Cardiac atrium fibroblast (primary cell): ENCODE data around the gene SLC12A1. TPM values are rescaled to one million over a fixed set of nuclear protein-coding genes. Genes with fewer than 3 reads are reported as not detected.

Experiments used
- total RNA-seq: library from RNA; depleted of rRNA; stranded (reverse); fragments of >200 nt; gene quantifications from 2 replicates; pipeline ENCODE4 v1.2.3, GENCODE V29; 2015

The SLC12A1 gene
- total RNA-seq: not detected in 2 replicates

DNA sequence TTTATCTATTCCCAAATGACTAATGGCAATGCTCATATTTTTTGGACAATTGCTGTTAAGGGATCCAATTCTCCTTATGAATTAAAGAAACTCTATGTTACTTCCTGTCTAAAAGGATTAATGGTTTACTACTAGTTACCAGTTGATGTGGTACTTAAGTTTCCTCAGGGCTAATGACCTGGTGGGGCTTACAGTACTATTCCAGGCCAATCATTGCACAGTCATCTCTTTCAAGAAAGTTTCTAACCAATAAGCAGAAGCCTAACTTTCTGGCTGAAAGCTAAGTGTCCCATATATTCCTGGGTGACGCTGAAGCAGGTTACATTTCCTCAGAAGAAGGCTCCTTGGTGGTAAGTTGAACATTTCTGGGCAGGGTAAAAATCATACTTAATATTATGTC, at the start of gene SLC12A1:
Gene SLC12A1, plus strand, starts transcription at position 322 of the 400 bp plus-strand sequence. CDS start 1,418 bp downstream, outside the sequence.

DNA sequence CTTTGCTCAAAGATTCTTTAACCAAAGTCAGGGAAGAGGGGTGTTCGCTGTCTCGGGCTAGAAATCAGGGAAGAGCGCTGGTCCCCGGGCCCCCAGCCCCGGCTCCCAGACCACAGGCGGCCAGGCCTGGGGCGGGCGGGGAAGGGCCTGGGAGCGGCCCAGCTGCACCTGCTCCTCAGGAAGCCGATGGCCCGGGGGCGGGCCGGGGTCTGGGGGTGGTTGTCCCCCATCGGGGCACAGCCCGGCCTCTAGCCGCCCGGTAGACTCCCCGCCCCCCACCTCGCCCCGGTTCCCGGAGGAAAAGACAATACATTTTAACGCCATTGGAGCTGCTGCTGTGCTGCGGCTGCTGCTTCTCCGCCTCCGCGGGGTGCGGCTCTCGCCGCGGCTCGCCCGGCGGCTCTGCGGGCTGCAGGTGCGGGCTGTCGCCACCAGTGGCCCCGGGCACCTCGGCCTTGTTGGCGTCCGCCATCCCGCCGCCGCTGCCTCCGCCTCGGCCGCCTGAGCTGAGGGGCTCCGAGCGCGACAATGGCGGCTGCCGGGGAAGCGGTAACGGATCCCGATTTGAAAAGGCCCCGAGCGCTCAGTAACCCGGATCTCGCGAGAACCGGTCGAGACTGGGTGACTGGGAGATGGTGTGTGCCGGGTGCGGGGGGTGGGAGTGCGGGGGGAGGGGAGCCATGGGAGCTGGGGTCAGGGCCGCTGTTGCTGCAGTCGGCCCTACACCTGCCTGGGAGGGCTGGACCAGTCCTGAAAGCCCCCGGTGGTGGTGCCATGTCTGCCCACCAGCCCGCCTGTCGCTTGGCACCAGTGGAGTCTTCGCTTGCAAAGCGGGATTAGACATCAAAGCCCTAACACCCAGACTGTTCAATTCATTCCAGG, 28.1 kb upstream of the SLC12A1 start, which contains the start of gene MYEF2:
Gene MYEF2, minus strand, starts transcription at position 530 of the 882 bp plus-strand sequence. Its CDS starts 58 bp downstream, at position 472.

DNA sequence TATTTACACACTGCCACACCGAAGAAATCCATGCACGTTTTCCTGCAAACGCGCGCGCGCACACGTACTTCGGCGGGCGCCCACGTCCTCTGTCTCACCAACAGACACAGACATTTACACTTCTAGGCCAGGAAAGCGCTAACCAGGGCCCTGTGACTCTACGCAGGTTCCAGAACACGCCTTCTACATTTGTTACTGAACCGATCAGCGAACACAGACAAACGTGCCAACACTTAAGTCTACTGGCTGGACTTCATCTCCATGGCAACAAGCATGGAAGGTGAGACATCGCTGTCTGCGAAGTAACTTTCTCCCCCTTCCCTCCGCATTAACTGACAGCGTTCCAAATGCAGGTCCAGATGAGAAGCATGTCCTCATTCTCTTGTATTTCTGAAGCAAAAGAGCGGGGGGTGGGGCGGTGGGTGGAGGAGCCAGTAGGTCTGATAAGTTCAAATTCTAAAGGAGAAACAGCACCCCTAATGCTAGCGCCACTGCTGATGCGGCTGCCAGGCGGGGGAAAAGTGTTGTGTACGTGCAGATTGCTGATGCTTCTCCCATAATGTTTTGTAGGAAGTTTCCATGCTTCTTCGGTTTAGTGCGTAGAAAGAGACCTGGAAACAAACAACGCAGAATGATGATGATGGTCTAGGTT, 14.4 kb upstream of the SLC12A1 start, which contains the start of gene CTXN2:
Gene CTXN2, plus strand, starts transcription at position 92 of the 652 bp plus-strand sequence. CDS start 9,636 bp downstream, outside the sequence.

DNA sequence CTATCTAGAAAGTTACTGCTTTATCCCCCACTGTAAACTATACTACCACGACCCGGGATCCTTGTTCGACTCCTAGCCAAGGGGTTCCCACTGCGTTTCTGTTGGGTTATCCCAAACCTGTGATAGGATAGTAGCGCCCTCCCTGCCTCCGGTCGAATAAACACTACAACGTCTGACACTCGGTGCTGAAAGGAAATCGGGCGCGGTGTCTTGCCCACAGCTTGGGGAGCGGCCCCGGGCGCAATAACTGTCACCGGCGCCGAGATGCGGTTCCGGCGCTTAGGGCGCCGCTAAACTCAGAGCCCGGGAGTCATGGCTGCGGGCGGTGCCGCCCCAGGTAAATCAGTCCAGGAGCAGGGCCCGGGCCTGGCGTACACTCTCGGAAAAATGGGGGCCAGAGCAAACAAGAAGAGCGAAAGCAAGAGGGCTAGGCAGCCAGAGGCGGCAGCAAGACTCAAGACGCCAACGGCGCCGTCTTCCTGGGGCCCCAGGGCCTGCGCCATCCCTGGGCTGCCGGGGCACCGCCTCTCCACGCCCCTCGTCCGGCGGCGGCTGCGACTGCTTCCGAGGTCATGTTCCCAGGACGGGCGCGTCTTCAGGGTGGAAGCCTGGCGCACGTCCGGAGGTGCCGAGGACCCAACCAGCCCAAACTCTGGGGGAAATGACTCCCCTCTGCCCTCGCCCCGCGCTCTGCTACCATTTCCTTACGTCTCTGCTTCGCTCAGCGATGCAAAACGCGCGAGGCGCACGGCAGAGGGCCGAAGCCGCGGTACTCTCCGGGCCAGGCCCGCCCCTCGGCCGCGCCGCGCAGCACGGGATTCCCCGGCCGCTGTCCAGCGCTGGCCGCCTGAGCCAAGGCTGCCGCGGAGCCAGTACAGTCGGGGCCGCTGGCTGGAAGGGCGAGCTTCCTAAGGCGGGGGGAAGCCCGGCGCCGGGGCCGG, 125.0 kb downstream of the SLC12A1 start, which contains the start of gene DUT:
Gene DUT, plus strand, starts transcription at position 575 of the 941 bp plus-strand sequence. Its CDS starts 87 bp downstream, at position 662.

Other genes starting within 250 kb of the SLC12A1 start
- not detected in 2 replicates for gene SLC24A5, start 85.3 kb upstream of the SLC12A1 start, total RNA-seq
- gene MYEF2, start 28.0 kb upstream of the SLC12A1 start, total RNA-seq: 0.49 and 8.3 TPM in 2 replicates
- not detected in 2 replicates for gene CTXN2, start 14.6 kb upstream of the SLC12A1 start, total RNA-seq
- 45.0 and 48.9 TPM in 2 replicates for gene DUT, start 125.1 kb downstream of the SLC12A1 start, total RNA-seq